Neutrophil (primary cell): Measurements from ENCODE around the gene IRAK1BP1.

Experiments used
- H3K27ac ChIP-seq: fragments of 200-600 bp; sonication (generic); 2 replicates; pipeline ENCODE4 v1.5.1; 2016; ENCODE audit warnings: mild to moderate bottlenecking, moderate library complexity
- H3K27me3 ChIP-seq: fragments of 200-600 bp; sonication (generic); 2 replicates; pipeline ENCODE4 v1.6.0; 2016; ENCODE audit warnings: mild to moderate bottlenecking
- H3K36me3 ChIP-seq: fragments of 200-600 bp; sonication (generic); 2 replicates; pipeline ENCODE4 v1.5.1; 2017
- H3K4me1 ChIP-seq, 2 experiments: fragments of 200-600 bp in 1 of 2; sonication (generic) in 1 of 2; 1 replicate in 1 of 2; 2 replicates in 1 of 2; pipeline versions ENCODE4 v1.5.1 to v1.6.1; 2013 to 2016; ENCODE audit warnings: low read depth in 1 of 2, low read length in 1 of 2, mild to moderate bottlenecking in 1 of 2, moderate library complexity in 1 of 2; ENCODE audit not compliant: control insufficient read depth in 1 of 2, insufficient read depth in 1 of 2
- H3K4me3 ChIP-seq, 2 experiments: fragments of 200-600 bp in 1 of 2; sonication (generic) in 1 of 2; 1 replicate in 1 of 2; 2 replicates in 1 of 2; pipeline ENCODE4 v1.5.1; 2013 to 2016; ENCODE audit warnings: low read depth in 1 of 2, low read length in 1 of 2, mild to moderate bottlenecking in 1 of 2, moderate library complexity in 1 of 2
- H3K9me3 ChIP-seq: fragments of 200-600 bp; sonication (generic); 2 replicates; pipeline ENCODE4 v1.5.1; 2016
- CTCF ChIP-seq: fragments of 200-600 bp; sonication (generic); IDR thresholded peaks from 2 replicates; pipeline ENCODE4 v1.5.1; 2016; ENCODE audit warnings: antibody characterized with exemption

IRAK1BP1 gene

DNA sequence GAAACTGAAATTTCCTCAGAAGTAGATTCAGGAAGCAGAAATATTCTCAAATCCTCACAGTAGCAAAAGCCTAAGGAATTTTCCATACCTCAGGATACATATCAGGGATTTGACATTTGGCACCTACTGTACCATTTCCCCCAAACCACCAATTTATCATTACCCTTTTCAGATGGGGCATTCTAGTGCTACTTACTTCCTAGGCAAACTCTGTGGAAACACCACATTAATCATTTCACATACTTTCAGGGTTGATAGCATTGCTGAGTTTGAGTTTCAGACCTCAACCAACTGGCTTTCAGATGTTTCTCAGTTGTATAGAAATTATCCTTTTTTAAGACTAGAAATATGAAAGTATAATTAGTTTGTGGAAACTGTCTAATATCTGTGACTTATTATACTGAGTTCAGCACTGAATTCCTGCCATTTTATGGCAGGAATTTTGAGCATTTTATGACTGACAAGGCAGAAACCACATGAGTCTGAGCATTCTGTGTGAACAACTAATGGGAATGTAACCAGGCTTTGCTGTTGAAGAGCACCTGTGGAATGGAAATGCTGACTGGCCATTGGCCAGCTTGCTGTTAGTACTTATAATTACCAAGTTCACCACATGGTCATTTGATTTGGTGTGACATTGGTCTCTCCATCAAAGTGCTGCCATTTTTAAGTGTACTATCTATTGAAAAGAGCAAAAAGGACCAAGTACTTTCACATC lies 35.1 kb upstream of the IRAK1BP1 start:
- H3K27ac ChIP-seq, result no peak overlapping the region
- no peak overlapping the region for H3K4me3 ChIP-seq
- no peaks in the 10 kb centered on the region for H3K27me3 ChIP-seq
- H3K9me3 ChIP-seq, result no peaks in the 10 kb centered on the region
- H3K4me1 ChIP-seq, result no peaks in the 10 kb centered on the region
- no peaks in the 10 kb centered on the region for H3K36me3 ChIP-seq
- TF ChIP-seq CTCF, result no peak

GRCh38 chr6:78835817-78836216 lies 31.5 kb upstream of the IRAK1BP1 start:
- no peak for TF ChIP-seq CTCF
- no peaks in the 10 kb centered on the region for H3K36me3 ChIP-seq
- H3K4me1 ChIP-seq, result no peaks in the 10 kb centered on the region
- H3K4me3 ChIP-seq, result no peak overlapping the region
- H3K27ac ChIP-seq, result no peak overlapping the region
- H3K9me3 ChIP-seq, result no peaks in the 10 kb centered on the region
- no peaks in the 10 kb centered on the region for H3K27me3 ChIP-seq

DNA sequence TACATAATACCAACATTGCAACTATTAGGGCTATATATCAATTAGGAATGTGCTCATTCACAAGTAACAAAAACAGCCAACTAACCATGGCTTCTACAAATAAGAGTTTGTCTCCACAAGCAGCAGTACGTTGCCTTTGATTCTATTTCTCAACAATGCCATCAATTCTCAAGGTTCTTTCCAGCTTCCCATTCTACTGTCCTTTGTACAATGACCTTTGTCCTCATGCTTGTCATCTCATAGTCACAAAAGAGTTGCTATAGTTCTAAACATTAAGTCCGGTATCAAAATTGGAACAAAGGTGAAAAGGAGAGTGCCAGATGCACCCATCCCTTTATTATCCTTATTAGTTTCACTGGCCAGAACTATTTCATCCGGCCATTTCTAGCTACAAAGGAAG lies 30.8 kb upstream of the IRAK1BP1 start:
- Histone ChIP-seq H3K4me3 (no peak overlapping the region), H3K36me3 (no peaks in the 10 kb centered on the region), H3K9me3 (no peaks in the 10 kb centered on the region), H3K4me1 (no peaks in the 10 kb centered on the region), H3K27me3 (no peaks in the 10 kb centered on the region), H3K27ac (no peak overlapping the region)
- TF ChIP-seq CTCF, result no peak

DNA sequence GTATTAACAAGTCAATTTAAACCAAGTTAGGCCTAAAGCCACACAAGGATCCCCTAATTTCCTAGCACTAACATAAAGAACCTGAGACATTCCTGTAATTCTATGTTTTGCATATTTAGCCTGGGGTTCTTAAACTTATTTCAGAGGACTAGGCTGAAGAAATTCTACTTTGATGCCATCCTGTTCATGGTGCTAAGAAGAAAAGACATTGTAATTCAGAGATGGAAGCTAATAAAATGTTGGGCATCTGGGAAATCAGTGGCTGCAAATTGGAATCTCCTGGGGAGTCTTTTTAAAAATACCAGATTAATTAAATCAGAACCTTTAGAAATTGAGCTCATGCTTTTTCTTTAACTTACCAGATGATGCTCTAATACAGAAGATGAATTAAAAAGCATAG lies 26.2 kb upstream of the IRAK1BP1 start:
- H3K27ac ChIP-seq, result no peak overlapping the region
- H3K9me3 ChIP-seq, result no peaks in the 10 kb centered on the region
- H3K27me3 ChIP-seq, result no peaks in the 10 kb centered on the region
- no peaks in the 10 kb centered on the region for H3K4me1 ChIP-seq
- H3K4me3 ChIP-seq, result no peak overlapping the region
- H3K36me3 ChIP-seq, result no peaks in the 10 kb centered on the region
- TF ChIP-seq CTCF, result no peak

DNA sequence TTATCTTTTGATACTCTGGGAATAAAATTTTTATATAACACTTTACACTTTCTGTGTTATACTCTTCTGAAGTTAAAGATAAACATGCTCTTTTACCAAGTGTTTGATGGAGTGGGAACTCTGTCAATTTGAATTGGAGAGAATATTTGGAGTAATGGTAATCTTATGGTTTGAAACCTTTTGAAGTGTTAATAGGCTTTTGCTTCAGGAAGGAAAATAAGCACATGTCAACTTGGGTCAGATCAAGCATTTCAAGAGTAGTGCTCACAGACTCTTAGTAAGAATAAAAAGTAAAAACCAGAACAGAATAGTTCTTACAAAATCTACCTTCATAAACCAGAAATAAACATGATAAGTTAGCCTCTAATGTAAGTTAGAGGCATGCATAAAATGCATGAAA lies 24.4 kb upstream of the IRAK1BP1 start:
- H3K4me1 ChIP-seq, result no peaks in the 10 kb centered on the region
- no peak overlapping the region for H3K4me3 ChIP-seq
- no peaks in the 10 kb centered on the region for H3K9me3 ChIP-seq
- H3K36me3 ChIP-seq, result no peaks in the 10 kb centered on the region
- H3K27ac ChIP-seq, result no peak overlapping the region
- no peak for TF ChIP-seq CTCF
- no peaks in the 10 kb centered on the region for H3K27me3 ChIP-seq
